ENCODE results near the gene AFM.

DNA sequence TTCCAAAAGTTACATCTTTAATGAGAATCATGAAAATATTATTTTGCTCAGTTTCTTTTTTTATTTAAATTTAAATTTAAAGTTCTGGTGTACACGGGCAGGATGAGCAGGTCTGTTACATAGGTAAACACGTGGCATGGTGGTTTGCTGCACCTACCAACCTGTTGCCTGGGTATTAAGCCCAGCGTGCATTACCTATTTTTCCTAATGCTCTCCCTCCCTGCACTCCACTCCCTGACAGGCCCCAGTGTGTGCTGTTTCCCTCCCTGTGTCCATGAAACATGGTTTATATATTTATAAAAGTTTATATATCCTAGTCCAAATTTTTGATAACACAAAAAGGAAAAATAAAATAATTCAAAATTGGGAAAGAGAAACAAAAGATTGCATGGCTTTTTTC lies 41.6 kb upstream of the AFM start:
- TF ChIP-seq, protein P1, sequence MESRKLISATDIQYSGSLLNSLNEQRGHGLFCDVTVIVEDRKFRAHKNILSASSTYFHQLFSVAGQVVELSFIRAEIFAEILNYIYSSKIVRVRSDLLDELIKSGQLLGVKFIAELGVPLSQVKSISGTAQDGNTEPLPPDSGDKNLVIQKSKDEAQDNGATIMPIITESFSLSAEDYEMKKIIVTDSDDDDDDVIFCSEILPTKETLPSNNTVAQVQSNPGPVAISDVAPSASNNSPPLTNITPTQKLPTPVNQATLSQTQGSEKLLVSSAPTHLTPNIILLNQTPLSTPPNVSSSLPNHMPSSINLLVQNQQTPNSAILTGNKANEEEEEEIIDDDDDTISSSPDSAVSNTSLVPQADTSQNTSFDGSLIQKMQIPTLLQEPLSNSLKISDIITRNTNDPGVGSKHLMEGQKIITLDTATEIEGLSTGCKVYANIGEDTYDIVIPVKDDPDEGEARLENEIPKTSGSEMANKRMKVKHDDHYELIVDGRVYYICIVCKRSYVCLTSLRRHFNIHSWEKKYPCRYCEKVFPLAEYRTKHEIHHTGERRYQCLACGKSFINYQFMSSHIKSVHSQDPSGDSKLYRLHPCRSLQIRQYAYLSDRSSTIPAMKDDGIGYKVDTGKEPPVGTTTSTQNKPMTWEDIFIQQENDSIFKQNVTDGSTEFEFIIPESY (CRISPR knock-in tag; IDR thresholded peaks at IDR 0.05), result no peak
- TF ChIP-seq ZNF431 (CRISPR knock-in tag; IDR thresholded peaks at IDR 0.05; ENCODE audit: borderline replicate concordance, low read depth) (no peak), YY1 (IDR thresholded peaks at IDR 0.05; ENCODE audit: insufficient read depth, insufficient replicate concordance, low read depth, low read length) (no peak), MXD3 (CRISPR knock-in tag; IDR thresholded peaks at IDR 0.05) (no peak), KDM5B (CRISPR knock-in tag; IDR thresholded peaks at IDR 0.05; ENCODE audit: borderline replicate concordance) (no peak), TEAD3 (CRISPR knock-in tag; optimal IDR thresholded peaks at IDR 0.05; ENCODE audit: borderline replicate concordance) (no peak), ZNF232 (CRISPR knock-in tag; IDR thresholded peaks at IDR 0.05; ENCODE audit: borderline replicate concordance) (no peak), PCBP1 (IDR thresholded peaks at IDR 0.05; ENCODE audit: borderline replicate concordance, low read depth, low read length) (no peak), CBX2 (IDR thresholded peaks at IDR 0.05; ENCODE audit: low read depth, low read length) (no peak), CBX2 (CRISPR knock-in tag; IDR thresholded peaks at IDR 0.05; ENCODE audit: low read depth) (no peak), ZNF589 (CRISPR knock-in tag; conservative IDR thresholded peaks at IDR 0.05) (no peak)
- TF ChIP-seq, protein P2, sequence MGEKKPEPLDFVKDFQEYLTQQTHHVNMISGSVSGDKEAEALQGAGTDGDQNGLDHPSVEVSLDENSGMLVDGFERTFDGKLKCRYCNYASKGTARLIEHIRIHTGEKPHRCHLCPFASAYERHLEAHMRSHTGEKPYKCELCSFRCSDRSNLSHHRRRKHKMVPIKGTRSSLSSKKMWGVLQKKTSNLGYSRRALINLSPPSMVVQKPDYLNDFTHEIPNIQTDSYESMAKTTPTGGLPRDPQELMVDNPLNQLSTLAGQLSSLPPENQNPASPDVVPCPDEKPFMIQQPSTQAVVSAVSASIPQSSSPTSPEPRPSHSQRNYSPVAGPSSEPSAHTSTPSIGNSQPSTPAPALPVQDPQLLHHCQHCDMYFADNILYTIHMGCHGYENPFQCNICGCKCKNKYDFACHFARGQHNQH (CRISPR knock-in tag; IDR thresholded peaks at IDR 0.05), result no peak
- TF ChIP-seq, protein P3, sequence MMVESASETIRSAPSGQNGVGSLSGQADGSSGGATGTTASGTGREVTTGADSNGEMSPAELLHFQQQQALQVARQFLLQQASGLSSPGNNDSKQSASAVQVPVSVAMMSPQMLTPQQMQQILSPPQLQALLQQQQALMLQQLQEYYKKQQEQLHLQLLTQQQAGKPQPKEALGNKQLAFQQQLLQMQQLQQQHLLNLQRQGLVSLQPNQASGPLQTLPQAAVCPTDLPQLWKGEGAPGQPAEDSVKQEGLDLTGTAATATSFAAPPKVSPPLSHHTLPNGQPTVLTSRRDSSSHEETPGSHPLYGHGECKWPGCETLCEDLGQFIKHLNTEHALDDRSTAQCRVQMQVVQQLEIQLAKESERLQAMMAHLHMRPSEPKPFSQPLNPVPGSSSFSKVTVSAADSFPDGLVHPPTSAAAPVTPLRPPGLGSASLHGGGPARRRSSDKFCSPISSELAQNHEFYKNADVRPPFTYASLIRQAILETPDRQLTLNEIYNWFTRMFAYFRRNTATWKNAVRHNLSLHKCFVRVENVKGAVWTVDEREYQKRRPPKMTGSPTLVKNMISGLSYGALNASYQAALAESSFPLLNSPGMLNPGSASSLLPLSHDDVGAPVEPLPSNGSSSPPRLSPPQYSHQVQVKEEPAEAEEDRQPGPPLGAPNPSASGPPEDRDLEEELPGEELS (CRISPR knock-in tag; IDR thresholded peaks at IDR 0.05), result no peak
- TF ChIP-seq, protein P4, sequence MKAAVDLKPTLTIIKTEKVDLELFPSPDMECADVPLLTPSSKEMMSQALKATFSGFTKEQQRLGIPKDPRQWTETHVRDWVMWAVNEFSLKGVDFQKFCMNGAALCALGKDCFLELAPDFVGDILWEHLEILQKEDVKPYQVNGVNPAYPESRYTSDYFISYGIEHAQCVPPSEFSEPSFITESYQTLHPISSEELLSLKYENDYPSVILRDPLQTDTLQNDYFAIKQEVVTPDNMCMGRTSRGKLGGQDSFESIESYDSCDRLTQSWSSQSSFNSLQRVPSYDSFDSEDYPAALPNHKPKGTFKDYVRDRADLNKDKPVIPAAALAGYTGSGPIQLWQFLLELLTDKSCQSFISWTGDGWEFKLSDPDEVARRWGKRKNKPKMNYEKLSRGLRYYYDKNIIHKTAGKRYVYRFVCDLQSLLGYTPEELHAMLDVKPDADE (CRISPR knock-in tag; IDR thresholded peaks at IDR 0.05), result no peak
